ENCODE measurements around the gene AFF1. TPM values are rescaled to one million over a fixed set of nuclear protein-coding genes. Genes with fewer than 3 reads are reported as not detected.

AFF1 gene
- total and polyA plus RNA-seq, 2 donors from 2014 or later: 13.4 to 187 TPM

DNA sequence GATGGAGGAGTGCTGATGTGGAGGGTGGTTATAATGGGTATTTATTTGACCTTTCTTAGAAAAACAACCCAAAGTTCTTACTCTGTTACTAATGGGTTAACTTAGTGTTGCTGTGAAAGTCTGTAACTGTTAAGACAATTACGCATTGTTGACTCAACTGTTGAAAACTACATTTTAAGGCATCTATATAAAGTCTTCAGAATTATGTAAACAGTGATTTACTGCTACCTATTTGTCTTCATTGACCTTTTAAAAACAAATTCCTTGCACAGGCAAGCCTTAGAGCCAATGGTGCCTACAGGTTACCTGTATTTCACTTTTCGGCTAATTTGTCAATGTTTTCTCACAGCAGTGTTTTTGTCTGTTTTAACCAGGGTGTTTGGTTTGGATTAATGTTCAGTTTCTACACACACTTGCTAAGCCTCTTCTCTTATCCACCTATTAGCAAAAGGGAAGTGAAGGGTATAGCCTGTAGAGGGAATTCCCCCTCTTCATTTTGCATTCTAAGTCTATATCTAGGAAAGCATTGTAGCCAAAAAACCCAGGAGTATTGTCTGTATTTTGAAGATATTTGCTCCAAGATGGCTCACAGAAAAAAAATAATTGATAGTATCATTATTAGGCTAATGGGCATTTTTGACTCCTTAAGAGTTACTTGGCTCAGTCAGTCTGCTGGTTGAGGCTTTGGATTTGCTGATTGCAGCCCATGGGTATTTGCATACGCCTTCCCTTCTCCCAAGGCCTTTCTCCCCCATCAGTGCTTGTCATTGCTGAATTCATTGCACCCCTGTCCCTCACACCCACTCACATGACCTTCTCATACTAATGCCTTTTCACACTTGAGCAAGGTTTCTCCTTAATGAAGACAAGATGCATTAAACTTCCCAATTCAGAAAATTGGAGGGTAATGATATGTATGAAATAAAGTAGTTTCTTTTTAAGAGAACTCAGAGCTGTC is 30.5 kb downstream of the AFF1 start:
- Histone ChIP-seq H3K27me3 (ENCODE audit: control insufficient read depth, insufficient read depth, low read length) (no peaks in the 10 kb centered on the region), H3K9me3 (ENCODE audit: control insufficient read depth in 2 of 3, insufficient read depth in 1 of 3, low read length in 3 of 3) (no peaks in the 10 kb centered on the region), H3K9ac (ENCODE audit: low read length in 3 of 3) (no peak overlapping the region), H3K27ac (ENCODE audit: low read depth in 2 of 2, low read length in 2 of 2) (no peak overlapping the region), H3K4me3 (ENCODE audit: low read length in 3 of 3) (no peak overlapping the region), H3K4me1 (ENCODE audit: control insufficient read depth in 2 of 3, insufficient read depth in 2 of 3, low read depth in 1 of 3, low read length in 3 of 3) (peaks cover 8 to 20% (median 18%) of the 10 kb centered on the region in 3 donors), H3K36me3 (ENCODE audit: control insufficient read depth in 2 of 3, insufficient read depth in 3 of 3, low read length in 3 of 3) (no peaks in the 10 kb centered on the region)
- FAIRE-seq (no peak), DNase-seq (no peak)
- intact Hi-C loops (cut with DNase I): no loop called here
- TF ChIP-seq, protein P1, sequence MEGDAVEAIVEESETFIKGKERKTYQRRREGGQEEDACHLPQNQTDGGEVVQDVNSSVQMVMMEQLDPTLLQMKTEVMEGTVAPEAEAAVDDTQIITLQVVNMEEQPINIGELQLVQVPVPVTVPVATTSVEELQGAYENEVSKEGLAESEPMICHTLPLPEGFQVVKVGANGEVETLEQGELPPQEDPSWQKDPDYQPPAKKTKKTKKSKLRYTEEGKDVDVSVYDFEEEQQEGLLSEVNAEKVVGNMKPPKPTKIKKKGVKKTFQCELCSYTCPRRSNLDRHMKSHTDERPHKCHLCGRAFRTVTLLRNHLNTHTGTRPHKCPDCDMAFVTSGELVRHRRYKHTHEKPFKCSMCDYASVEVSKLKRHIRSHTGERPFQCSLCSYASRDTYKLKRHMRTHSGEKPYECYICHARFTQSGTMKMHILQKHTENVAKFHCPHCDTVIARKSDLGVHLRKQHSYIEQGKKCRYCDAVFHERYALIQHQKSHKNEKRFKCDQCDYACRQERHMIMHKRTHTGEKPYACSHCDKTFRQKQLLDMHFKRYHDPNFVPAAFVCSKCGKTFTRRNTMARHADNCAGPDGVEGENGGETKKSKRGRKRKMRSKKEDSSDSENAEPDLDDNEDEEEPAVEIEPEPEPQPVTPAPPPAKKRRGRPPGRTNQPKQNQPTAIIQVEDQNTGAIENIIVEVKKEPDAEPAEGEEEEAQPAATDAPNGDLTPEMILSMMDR (IDR thresholded peaks at IDR 0.05; ENCODE audit: borderline replicate concordance, extremely low read depth, insufficient read depth): no peak

DNA sequence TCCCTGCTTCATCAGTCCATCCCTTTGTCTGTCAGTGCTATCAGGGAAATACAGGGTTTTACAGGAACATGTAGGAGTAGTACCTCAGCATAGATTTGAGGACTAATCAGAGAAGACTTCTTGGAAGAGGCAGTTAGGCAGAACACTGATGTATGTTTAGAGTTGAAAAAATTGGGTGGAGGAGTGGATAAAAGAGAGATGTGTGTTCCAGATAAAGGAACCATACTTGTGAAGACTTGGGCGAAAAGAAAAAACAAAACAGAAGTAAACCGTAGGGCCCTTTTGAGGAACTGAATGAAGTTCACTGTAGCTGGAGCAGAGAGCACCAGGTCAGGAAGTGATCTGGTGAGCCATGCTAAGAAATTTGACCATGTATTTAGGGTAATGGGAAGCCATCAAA is 32.3 kb downstream of the AFF1 start:
- DNase-seq (no peak), FAIRE-seq (no peak)
- TF ChIP-seq, protein P1 (IDR thresholded peaks at IDR 0.05; ENCODE audit: borderline replicate concordance, extremely low read depth, insufficient read depth): no peak
- H3K27ac ChIP-seq (ENCODE audit: low read depth in 2 of 2, low read length in 2 of 2): no peak overlapping the region
- no peaks in the 10 kb centered on the region for H3K27me3 ChIP-seq (ENCODE audit: control insufficient read depth, insufficient read depth, low read length)
- no peaks in the 10 kb centered on the region for H3K9me3 ChIP-seq (ENCODE audit: control insufficient read depth in 2 of 3, insufficient read depth in 1 of 3, low read length in 3 of 3)
- H3K4me1 ChIP-seq (ENCODE audit: control insufficient read depth in 2 of 3, insufficient read depth in 2 of 3, low read depth in 1 of 3, low read length in 3 of 3): peaks cover 3 to 21% (median 13%) of the 10 kb centered on the region in 3 donors
- no peak overlapping the region for H3K4me3 ChIP-seq (ENCODE audit: low read length in 3 of 3)
- no peaks in the 10 kb centered on the region for H3K36me3 ChIP-seq (ENCODE audit: control insufficient read depth in 2 of 3, insufficient read depth in 3 of 3, low read length in 3 of 3)
- intact Hi-C loops (cut with DNase I): no loop called here
- H3K9ac ChIP-seq (ENCODE audit: low read length in 3 of 3): no peak overlapping the region

GRCh38 chr4:86967798-86968197 is 33.0 kb downstream of the AFF1 start:
- no peak overlapping the region for H3K4me3 ChIP-seq (ENCODE audit: low read length in 3 of 3)
- no peaks in the 10 kb centered on the region for H3K27me3 ChIP-seq (ENCODE audit: control insufficient read depth, insufficient read depth, low read length)
- DNase-seq (no peak), FAIRE-seq (no peak)
- intact Hi-C loops (cut with DNase I): no loop called here
- TF ChIP-seq, protein P1 (IDR thresholded peaks at IDR 0.05; ENCODE audit: borderline replicate concordance, extremely low read depth, insufficient read depth): no peak
- H3K27ac ChIP-seq (ENCODE audit: low read depth in 2 of 2, low read length in 2 of 2): no peak overlapping the region
- H3K9ac ChIP-seq (ENCODE audit: low read length in 3 of 3): no peak overlapping the region
- H3K4me1 ChIP-seq (ENCODE audit: control insufficient read depth in 2 of 3, insufficient read depth in 2 of 3, low read depth in 1 of 3, low read length in 3 of 3): peaks cover 3 to 22% (median 15%) of the 10 kb centered on the region in 3 donors
- no peaks in the 10 kb centered on the region for H3K36me3 ChIP-seq (ENCODE audit: control insufficient read depth in 2 of 3, insufficient read depth in 3 of 3, low read length in 3 of 3)
- H3K9me3 ChIP-seq (ENCODE audit: control insufficient read depth in 2 of 3, insufficient read depth in 1 of 3, low read length in 3 of 3): no peaks in the 10 kb centered on the region
